K562 (cell line): ENCODE results near the gene LAPTM4A. TPM values are rescaled to one million over a fixed set of nuclear protein-coding genes. Genes with fewer than 3 reads are reported as not detected.

Source experiments
- CEBPB ChIP-seq: fragments of 450-650 bp; IDR thresholded peaks from 2 replicates; pipeline ENCODE4 v1.6.1; 2016; ENCODE audit warnings: missing genetic modification characterization, missing compliant biosample characterization
- CEBPG ChIP-seq, 3 experiments: fragments of 200-800 bp in 1 of 3; sonication (Bioruptor generic) in 1 of 3; sonication (generic) in 1 of 3; formaldehyde crosslinking in 1 of 3; IDR thresholded peaks in 2 of 3; conservative IDR thresholded peaks in 1 of 3; 2 replicates each; pipeline versions ENCODE4 v1.6.1 to v1.8.0; 2016 to 2022; ENCODE audit warnings: missing compliant biosample characterization in 2 of 3, missing genetic modification characterization in 2 of 3, mild to moderate bottlenecking in 1 of 3, missing genetic modification reagents in 1 of 3
- CTCF ChIP-seq, 3 experiments: IDR thresholded peaks in 2 of 3; conservative IDR thresholded peaks in 1 of 3; 2 replicates each; pipeline ENCODE4 v1.5.1; 2011 to 2012; ENCODE audit warnings: low read length in 3 of 3, mild to moderate bottlenecking in 3 of 3, control low read depth in 2 of 3, improper control_type of control experiment in 1 of 3, inconsistent platforms in 1 of 3, low read depth in 1 of 3, mixed read lengths in 1 of 3, moderate library complexity in 1 of 3; ENCODE audit not compliant: insufficient read depth in 2 of 3
- KHSRP ChIP-seq: fragments of 450-650 bp; IDR thresholded peaks from 2 replicates; pipeline ENCODE4 v1.6.1; 2017
- MED1 ChIP-seq: sonication (generic); formaldehyde crosslinking; IDR thresholded peaks from 2 replicates; pipeline ENCODE4 v1.8.1; 2023; ENCODE audit warnings: missing genetic modification reagents, borderline replicate concordance
- MLX ChIP-seq, 2 experiments: fragments of 450-650 bp in 1 of 2; sonication (generic) in 1 of 2; formaldehyde crosslinking; conservative IDR thresholded peaks; 2 replicates each; pipeline versions ENCODE4 v1.4.0 to v1.8.1; 2020 to 2022; ENCODE audit warnings: mild to moderate bottlenecking in 1 of 2, missing genetic modification reagents in 1 of 2
- NKRF ChIP-seq: fragments of 450-650 bp; IDR thresholded peaks from 2 replicates; pipeline ENCODE4 v1.6.1; 2016; ENCODE audit warnings: borderline replicate concordance
- NR2C2 ChIP-seq, 2 experiments: fragments of 200-800 bp in 1 of 2; sonication (Bioruptor generic) in 1 of 2; sonication (generic) in 1 of 2; formaldehyde crosslinking in 1 of 2; IDR thresholded peaks; 2 replicates each; pipeline versions ENCODE4 v1.6.1 to v1.8.0; 2016 to 2022; ENCODE audit warnings: mild to moderate bottlenecking in 1 of 2, missing compliant biosample characterization in 1 of 2, missing genetic modification characterization in 1 of 2, missing genetic modification reagents in 1 of 2
- RBM25 ChIP-seq: fragments of 200-400 bp; formaldehyde crosslinking; IDR thresholded peaks from 2 replicates; pipeline ENCODE4 v1.6.1; 2018; ENCODE audit warnings: low read length, low read depth, moderate library complexity; ENCODE audit not compliant: severe bottlenecking
- SMARCA4 ChIP-seq: fragments of 450-650 bp; IDR thresholded peaks from 2 replicates; pipeline ENCODE4 v1.6.1; 2016
- SPI1 ChIP-seq: IDR thresholded peaks from 2 replicates; pipeline ENCODE4 v1.6.1; 2011; ENCODE audit warnings: low read depth, low read length, control low read depth, borderline replicate concordance
- SREBF2 ChIP-seq: sonication (generic); formaldehyde crosslinking; IDR thresholded peaks from 2 replicates; pipeline ENCODE4 v1.4.0; 2020; ENCODE audit warnings: mild to moderate bottlenecking, missing genetic modification reagents
- SRSF3 ChIP-seq: fragments of 200-400 bp; formaldehyde crosslinking; IDR thresholded peaks from 2 replicates; pipeline ENCODE4 v1.6.1; 2016; ENCODE audit warnings: mild to moderate bottlenecking, low read length, moderate library complexity; ENCODE audit not compliant: insufficient read depth
- TAF7 ChIP-seq: fragments of 450-650 bp; IDR thresholded peaks from 2 replicates; pipeline ENCODE4 v1.6.1; 2016; ENCODE audit warnings: missing genetic modification characterization, missing compliant biosample characterization
- TOE1 ChIP-seq, 2 experiments: fragments of 450-650 bp in 1 of 2; sonication (generic) in 1 of 2; formaldehyde crosslinking in 1 of 2; IDR thresholded peaks; 2 replicates each; pipeline versions ENCODE4 v1.7.1 to v1.8.0; 2016 to 2022; ENCODE audit warnings: borderline replicate concordance in 2 of 2, mild to moderate bottlenecking in 2 of 2, antibody characterized with exemption in 1 of 2, inconsistent platforms in 1 of 2, low read depth in 1 of 2, missing genetic modification reagents in 1 of 2, moderate library complexity in 1 of 2
- VEZF1 ChIP-seq: fragments of 200-800 bp; sonication (Bioruptor generic); IDR thresholded peaks from 2 replicates; pipeline ENCODE4 v1.6.1; 2017; ENCODE audit warnings: missing genetic modification characterization, missing compliant biosample characterization
- ZNF212 ChIP-seq: fragments of 450-650 bp; formaldehyde crosslinking; IDR thresholded peaks from 2 replicates; pipeline ENCODE4 v1.4.0; 2020; ENCODE audit warnings: mild to moderate bottlenecking
- ZNF3 ChIP-seq: fragments of 250-450 bp; sonication (Bioruptor Pico); IDR thresholded peaks from 2 replicates; pipeline ENCODE4 v1.5.0; 2021; ENCODE audit warnings: mild to moderate bottlenecking, moderate library complexity
- ZNF583 ChIP-seq: fragments of 250-450 bp; sonication (Bioruptor Pico); IDR thresholded peaks from 2 replicates; pipeline ENCODE4 v1.4.0; 2020
- ZSCAN29 ChIP-seq: fragments of 450-650 bp; IDR thresholded peaks from 2 replicates; pipeline ENCODE4 v1.6.1; 2017
- polyA plus RNA-seq, 8 experiments: library from polyadenylated mRNA; depleted of rRNA in 4 of 8; stranded (reverse) in 5 of 8; unstranded in 3 of 8; fragments of >200 nt; fragmentation: Nextera tagmentation in 2 of 8; fragmentation: Illumina TruSeq in 1 of 8; extraction: Ambion mirVana in 2 of 8; extraction: Trizol in 1 of 8; gene quantifications; 2 replicates each; pipeline versions ENCODE4 v1.2.1 to v1.2.3, GENCODE V29; 2011 to 2014; ENCODE audit warnings: inconsistent platforms in 1 of 8, missing spikeins in 1 of 8
- total RNA-seq, 7 experiments: library from RNA; depleted of rRNA in 6 of 7; stranded (reverse); fragments of >200 nt in 6 of 7; fragmentation: Illumina TruSeq in 2 of 7; extraction: Trizol in 2 of 7; gene quantifications; 2 replicates each; pipeline versions ENCODE4 v1.2.1 to v1.2.3, GENCODE V29; 2011 to 2021; ENCODE audit warnings: low replicate concordance in 1 of 7

LAPTM4A gene
- total and polyA plus RNA-seq, 9 of the 15 experiments (the other 6 are each of a cell fraction or from before 2014, with no cell fraction given): 13.4 to 157 (median 50.1) TPM

GRCh38 chr2:20051532-20052228, at the start of gene LAPTM4A (continued):
- TF ChIP-seq SRSF3 (no peak), SPI1 (0 out of 2 replicates have a peak, but pooled peaks have one; percentile 8), RBM25 (peak; percentile 94), CTCF (IDR thresholded peaks at IDR 0.05 in 2 of 3, conservative IDR thresholded peaks at IDR 0.05 in 1 of 3; ENCODE audit: insufficient read depth in 2 of 3, low read depth in 1 of 3, low read length in 3 of 3) (0 out of 6 replicates have a peak, but pooled peaks of 1 of the 3 experiments have one; percentile 3), NKRF (peak; percentile 49; the same call in 1 of the 2 replicates), MED1 (CRISPR knock-in tag) (no peak), MLX (CRISPR knock-in tag; conservative IDR thresholded peaks at IDR 0.05) (no peak), ZNF212 (no peak), CEBPB (tag) (peak; percentile 54), VEZF1 (CRISPR knock-in tag) (peak; percentile 51), TOE1 (IDR thresholded peaks at IDR 0.05; ENCODE audit: borderline replicate concordance) (peak; percentile 72; the same call in 1 of the 2 replicates), TOE1 (CRISPR knock-in tag; IDR thresholded peaks at IDR 0.05; ENCODE audit: borderline replicate concordance, low read depth) (0 out of 2 replicates have a peak, but pooled peaks have one; percentile 89), CEBPG (CRISPR knock-in tag; IDR thresholded peaks at IDR 0.05) (peak; percentile 66; the same call in 1 of the 2 replicates), CEBPG (tag; conservative IDR thresholded peaks at IDR 0.05 in 1 of 2, IDR thresholded peaks at IDR 0.05 in 1 of 2) (0 out of 4 replicates have a peak, but pooled peaks of 1 of the 2 experiments have one; percentile 26), TAF7 (no peak), SMARCA4 (peak; percentile 44; the same call in 1 of the 2 replicates), SREBF2 (no peak), ZNF583 (CRISPR knock-in tag) (no peak), ZNF3 (CRISPR knock-in tag) (no peak), NR2C2 (CRISPR knock-in tag; IDR thresholded peaks at IDR 0.05) (peak; percentile 90), NR2C2 (tag; IDR thresholded peaks at IDR 0.05) (peak; percentile 94), KHSRP (peak; percentile 74), ZSCAN29 (no peak)
